ENCODE measurements around the gene MAFG. TPM values are rescaled to one million over a fixed set of nuclear protein-coding genes. Genes with fewer than 3 reads are reported as not detected.

Gene MAFG
- total RNA-seq, 1 donor from 2014 or later, result 8.1 TPM

GRCh38 chr17:81934850-81935708, 7.5 kb upstream of the MAFG start:
- TF ChIP-seq CTCF (IDR thresholded peaks at IDR 0.05) (no peak), EZH2 (IDR thresholded peaks at IDR 0.05) (no peak), EZH2phosphoT487 (IDR thresholded peaks at IDR 0.05) (no peak)
- Mint-ChIP-seq H3K4me3 (peak overlapping the region; percentile 89), H3K27me3 (ENCODE audit: insufficient read depth, low read depth) (peaks cover 13% of the 10 kb centered on the region), H3K4me1 (peaks cover 10% of the 10 kb centered on the region), H3K27ac (no peak overlapping the region), H3K9me3 (no peaks in the 10 kb centered on the region), H3K36me3 (peaks cover 2% of the 10 kb centered on the region)
- peaks cover under 1% of the 10 kb centered on the region for H4K20me1 ChIP-seq (ENCODE audit: low read depth)
- H3K36me3 ChIP-seq, result no peaks in the 10 kb centered on the region
- H3K27me3 ChIP-seq, result peaks cover 18% of the 10 kb centered on the region
- no peak overlapping the region for H2AFZ ChIP-seq (replicated peaks)
- no peak overlapping the region for H3K4me3 ChIP-seq
- no peak for DNase-seq (ENCODE audit: low spot score)
- no peak overlapping the region for H3K9ac ChIP-seq
- no peak overlapping the region for H3K27ac ChIP-seq
- H3K9me3 ChIP-seq (ENCODE audit: low read depth), result no peaks in the 10 kb centered on the region
- H3K4me2 ChIP-seq, result no peak overlapping the region
- H3K4me1 ChIP-seq, result no peaks in the 10 kb centered on the region
- H3F3A ChIP-seq (ENCODE audit: low read depth), result peaks cover 4% of the 10 kb centered on the region
- H3K79me2 ChIP-seq (ENCODE audit: low read depth), result peaks cover 6% of the 10 kb centered on the region

GRCh38 chr17:81934098-81934757, 6.7 kb upstream of the MAFG start:
- H3K4me3 ChIP-seq, result no peak overlapping the region
- peaks cover 4% of the 10 kb centered on the region for H3F3A ChIP-seq (ENCODE audit: low read depth)
- H3K9ac ChIP-seq, result no peak overlapping the region
- peaks cover 6% of the 10 kb centered on the region for H3K79me2 ChIP-seq (ENCODE audit: low read depth)
- H3K4me1 ChIP-seq, result no peaks in the 10 kb centered on the region
- Mint-ChIP-seq H3K4me1 (peaks cover 10% of the 10 kb centered on the region), H3K9me3 (no peaks in the 10 kb centered on the region), H3K4me3 (peak overlapping the region; percentile 58), H3K27me3 (ENCODE audit: insufficient read depth, low read depth) (peaks cover 13% of the 10 kb centered on the region), H3K27ac (peak overlapping the region; percentile 46), H3K36me3 (peaks cover 2% of the 10 kb centered on the region)
- no peak overlapping the region for H3K4me2 ChIP-seq
- H4K20me1 ChIP-seq (ENCODE audit: low read depth), result peaks cover 9% of the 10 kb centered on the region
- peaks cover 21% of the 10 kb centered on the region for H3K27me3 ChIP-seq
- DNase-seq (ENCODE audit: low spot score), result no peak
- H3K36me3 ChIP-seq, result no peaks in the 10 kb centered on the region
- H2AFZ ChIP-seq (replicated peaks), result no peak overlapping the region
- H3K9me3 ChIP-seq (ENCODE audit: low read depth), result no peaks in the 10 kb centered on the region
- TF ChIP-seq EZH2 (IDR thresholded peaks at IDR 0.05) (no peak), EZH2phosphoT487 (IDR thresholded peaks at IDR 0.05) (no peak), CTCF (IDR thresholded peaks at IDR 0.05) (no peak)
- H3K27ac ChIP-seq, result no peak overlapping the region

- peaks cover 6% of the 10 kb centered on the region for H3K79me2 ChIP-seq (ENCODE audit: low read depth)
- peaks cover 4% of the 10 kb centered on the region for H3F3A ChIP-seq (ENCODE audit: low read depth)
- Mint-ChIP-seq H3K27ac (no peak overlapping the region), H3K4me1 (peaks cover 10% of the 10 kb centered on the region), H3K27me3 (ENCODE audit: insufficient read depth, low read depth) (peaks cover 5% of the 10 kb centered on the region), H3K36me3 (peaks cover 2% of the 10 kb centered on the region), H3K4me3 (no peak overlapping the region), H3K9me3 (no peaks in the 10 kb centered on the region)
- no peak overlapping the region for H3K4me3 ChIP-seq
- TF ChIP-seq CTCF (IDR thresholded peaks at IDR 0.05) (no peak), EZH2phosphoT487 (IDR thresholded peaks at IDR 0.05) (no peak), EZH2 (IDR thresholded peaks at IDR 0.05) (no peak)
- no peak overlapping the region for H3K27ac ChIP-seq
- H2AFZ ChIP-seq (replicated peaks), result no peak overlapping the region
- H3K9me3 ChIP-seq (ENCODE audit: low read depth), result no peaks in the 10 kb centered on the region
- H3K27me3 ChIP-seq, result peaks cover 24% of the 10 kb centered on the region
- no peak for DNase-seq (ENCODE audit: low spot score)
- no peak overlapping the region for H3K9ac ChIP-seq
- H3K4me1 ChIP-seq, result peaks cover 4% of the 10 kb centered on the region
- H3K36me3 ChIP-seq, result no peaks in the 10 kb centered on the region
- peaks cover 13% of the 10 kb centered on the region for H4K20me1 ChIP-seq (ENCODE audit: low read depth)
- H3K4me2 ChIP-seq, result no peak overlapping the region
These were observed 5.7 kb upstream of the MAFG start for GRCh38 chr17:81933178-81933699.
